Mesendoderm (in vitro differentiated cells): ENCODE results near the gene MISFA.
"Not testable (repeated sequence)": the region's sequence is repeated elsewhere in the genome, so short reads cannot be mapped to it uniquely, and the experiment has no call there.

Source experiments
- DNase-seq: peaks from one replicate; pipeline ENCODE4 v3.0.0; 2013
- H2AK5ac ChIP-seq: 2 replicates; pipeline ENCODE4 v1.6.1; 2013; ENCODE audit warnings: low read length, inconsistent platforms
- H2BK120ac ChIP-seq: 2 replicates; pipeline ENCODE4 v1.6.1; 2013; ENCODE audit warnings: low read depth, mild to moderate bottlenecking, low read length, moderate library complexity, mixed read lengths
- H2BK15ac ChIP-seq: replicated peaks from 2 replicates; pipeline ENCODE4 v1.6.1; 2013; ENCODE audit warnings: low read depth, mild to moderate bottlenecking, moderate library complexity
- H2BK5ac ChIP-seq: 2 replicates; pipeline ENCODE4 v1.6.1; 2013; ENCODE audit warnings: low read length, inconsistent platforms
- H3K18ac ChIP-seq: 2 replicates; pipeline ENCODE4 v1.6.1; 2013; ENCODE audit warnings: mild to moderate bottlenecking, low read length, mixed read lengths
- H3K23ac ChIP-seq: one replicate; pipeline ENCODE4 v1.6.1; 2013; ENCODE audit warnings: low read length
- H3K27ac ChIP-seq: 2 replicates; pipeline ENCODE4 v1.5.1; 2013; ENCODE audit warnings: low read depth, mild to moderate bottlenecking, inconsistent platforms, low read length, moderate library complexity
- H3K27me3 ChIP-seq: 2 replicates; pipeline ENCODE4 v1.6.1; 2013; ENCODE audit warnings: low read length, control low read depth, mild to moderate bottlenecking, inconsistent platforms; ENCODE audit not compliant: insufficient read depth, poor library complexity
- H3K36me3 ChIP-seq: 2 replicates; pipeline ENCODE4 v1.6.1; 2013; ENCODE audit warnings: low read length, inconsistent platforms; ENCODE audit not compliant: control insufficient read depth, insufficient read depth
- H3K4ac ChIP-seq: one replicate; pipeline ENCODE4 v1.6.1; 2013; ENCODE audit warnings: low read depth, mild to moderate bottlenecking, low read length, moderate library complexity
- H3K4me1 ChIP-seq: 2 replicates; pipeline ENCODE4 v1.6.1; 2013; ENCODE audit warnings: low read depth, low read length, inconsistent platforms; ENCODE audit not compliant: control insufficient read depth
- H3K4me2 ChIP-seq: 2 replicates; pipeline ENCODE4 v1.6.1; 2013; ENCODE audit warnings: low read length
- H3K4me3 ChIP-seq: 2 replicates; pipeline ENCODE4 v1.5.1; 2013; ENCODE audit warnings: mild to moderate bottlenecking, low read length
- H3K56ac ChIP-seq: one replicate; pipeline ENCODE4 v1.6.1; 2013; ENCODE audit warnings: low read length
- H3K79me1 ChIP-seq: 2 replicates; pipeline ENCODE4 v1.6.1; 2013; ENCODE audit warnings: low read length, inconsistent platforms
- H3K79me2 ChIP-seq: 2 replicates; pipeline ENCODE4 v1.6.1; 2013; ENCODE audit warnings: mild to moderate bottlenecking, low read length; ENCODE audit not compliant: control insufficient read depth, insufficient read depth
- H3K9ac ChIP-seq: 2 replicates; pipeline ENCODE4 v1.6.1; 2013; ENCODE audit warnings: low read length, inconsistent platforms
- H4K5ac ChIP-seq: one replicate; pipeline ENCODE4 v1.6.1; 2013; ENCODE audit warnings: low read length
- H4K8ac ChIP-seq: one replicate; pipeline ENCODE4 v1.6.1; 2013; ENCODE audit warnings: low read depth, mild to moderate bottlenecking, control low read depth, low read length, moderate library complexity
- WGBS: extraction: QIAGEN DNeasy Blood & Tissue Kit; methylation state at CpG from one replicate; pipeline ENCODE4 v1.1.7; 2013; ENCODE audit warnings: low lambda C conversion rate, missing lambda C conversion rate; ENCODE audit not compliant: insufficient coverage; ENCODE audit errors: extremely low coverage; 5-methylcytosine and 5-hydroxymethylcytosine counted together

MISFA gene

DNA sequence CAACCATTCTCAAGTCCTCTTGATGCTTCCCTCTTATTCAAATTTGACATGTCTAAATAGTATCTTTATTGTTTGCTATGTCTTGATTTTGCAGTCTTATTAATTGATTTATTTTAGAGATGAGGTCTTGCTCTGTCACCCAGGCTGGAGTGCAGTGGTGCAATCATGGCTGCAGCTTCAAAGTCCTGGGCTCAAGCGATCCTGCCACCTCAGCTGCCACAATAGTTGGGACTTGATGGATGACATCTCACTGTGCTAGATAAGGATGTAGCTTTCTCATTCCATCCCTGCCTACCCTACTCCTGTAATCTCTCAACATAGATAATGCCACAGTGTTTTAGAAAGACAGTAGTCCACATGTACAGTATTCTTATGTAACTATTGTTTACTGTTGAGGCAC, 42.1 kb downstream of the MISFA start:
- Histone ChIP-seq H3K18ac (no peak overlapping the region), H2BK5ac (no peak overlapping the region), H3K4me3 (no peak overlapping the region), H2BK120ac (no peak overlapping the region), H3K36me3 (no peaks in the 10 kb centered on the region), H3K4me1 (no peaks in the 10 kb centered on the region), H3K4ac (no peak overlapping the region), H2AK5ac (no peak overlapping the region), H4K8ac (no peak overlapping the region), H3K79me1 (no peaks in the 10 kb centered on the region), H3K4me2 (no peak overlapping the region), H3K9ac (no peak overlapping the region), H3K27ac (no peak overlapping the region), H3K79me2 (no peaks in the 10 kb centered on the region), H3K56ac (no peak overlapping the region), H2BK15ac (no peak overlapping the region), H3K27me3 (no peaks in the 10 kb centered on the region), H4K5ac (no peak overlapping the region), H3K23ac (no peak overlapping the region)
- WGBS, result no CpG with 5 or more reads among the region's 1 CpG
- no peak for DNase-seq

DNA sequence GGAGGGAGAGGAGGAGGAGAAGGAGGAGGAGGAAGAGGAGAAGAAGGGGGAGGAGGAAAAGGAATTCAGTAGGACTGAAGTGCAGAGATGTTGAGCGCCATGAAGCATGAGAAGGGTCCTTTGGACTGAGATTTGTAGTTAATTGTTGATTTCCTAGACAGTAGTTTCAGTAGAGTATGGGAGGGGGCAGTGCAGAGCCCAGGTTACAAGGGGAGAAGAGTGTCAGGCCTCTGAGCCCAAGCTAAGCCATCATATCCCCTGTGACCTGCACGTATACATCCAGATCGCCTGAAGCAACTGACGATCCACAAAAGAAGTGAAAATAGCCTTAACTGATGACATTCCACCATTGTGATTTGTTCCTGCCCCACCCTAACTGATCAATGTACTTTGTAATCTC, 43.4 kb downstream of the MISFA start:
- not testable (repeated sequence) for H3K79me1 ChIP-seq, H3K36me3 ChIP-seq, H4K8ac ChIP-seq, H3K4me3 ChIP-seq, H3K4me2 ChIP-seq, H3K9ac ChIP-seq, H3K56ac ChIP-seq, H2BK15ac ChIP-seq, H2BK5ac ChIP-seq, H2AK5ac ChIP-seq, H4K5ac ChIP-seq, H3K4me1 ChIP-seq, H3K27ac ChIP-seq, H2BK120ac ChIP-seq, H3K4ac ChIP-seq, H3K79me2 ChIP-seq, H3K27me3 ChIP-seq, H3K23ac ChIP-seq, H3K18ac ChIP-seq
- no CpG with 5 or more reads among the region's 4 CpGs for WGBS
- DNase-seq, result peak; percentile 18

DNA sequence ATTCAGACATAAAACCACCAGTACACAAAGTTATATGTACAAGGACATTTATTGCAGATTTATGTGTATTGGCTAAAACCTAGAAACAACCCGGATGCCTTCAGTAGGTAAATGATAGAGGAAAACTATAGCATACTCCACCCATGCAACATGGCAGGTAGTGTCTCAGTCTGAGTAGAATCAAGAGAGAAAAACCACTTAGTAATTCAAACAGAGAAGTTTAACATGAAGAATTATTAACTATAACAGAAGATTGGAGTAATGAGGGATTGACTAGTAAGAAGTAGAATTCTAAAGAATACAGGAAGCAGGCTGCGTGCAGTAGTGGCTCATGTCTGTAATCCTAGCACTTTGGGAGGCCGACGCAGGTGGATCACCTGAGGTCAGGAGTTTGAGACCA, 50.8 kb downstream of the MISFA start:
- H3K4me1 ChIP-seq, result no peaks in the 10 kb centered on the region
- H3K23ac ChIP-seq, result no peak overlapping the region
- H2BK5ac ChIP-seq, result no peak overlapping the region
- no peak overlapping the region for H4K5ac ChIP-seq
- H3K27ac ChIP-seq, result no peak overlapping the region
- H3K4ac ChIP-seq, result no peak overlapping the region
- H3K36me3 ChIP-seq, result no peaks in the 10 kb centered on the region
- no peak overlapping the region for H4K8ac ChIP-seq
- no peaks in the 10 kb centered on the region for H3K27me3 ChIP-seq
- no peak overlapping the region for H3K9ac ChIP-seq
- H2BK15ac ChIP-seq, result no peak overlapping the region
- no peak overlapping the region for H2BK120ac ChIP-seq
- no peak overlapping the region for H3K18ac ChIP-seq
- H3K4me2 ChIP-seq, result no peak overlapping the region
- no peaks in the 10 kb centered on the region for H3K79me1 ChIP-seq
- no peak overlapping the region for H3K56ac ChIP-seq
- no peak overlapping the region for H3K4me3 ChIP-seq
- no peak for DNase-seq
- H3K79me2 ChIP-seq, result no peaks in the 10 kb centered on the region
- WGBS, result no CpG with 5 or more reads among the region's 4 CpGs
- no peak overlapping the region for H2AK5ac ChIP-seq

DNA sequence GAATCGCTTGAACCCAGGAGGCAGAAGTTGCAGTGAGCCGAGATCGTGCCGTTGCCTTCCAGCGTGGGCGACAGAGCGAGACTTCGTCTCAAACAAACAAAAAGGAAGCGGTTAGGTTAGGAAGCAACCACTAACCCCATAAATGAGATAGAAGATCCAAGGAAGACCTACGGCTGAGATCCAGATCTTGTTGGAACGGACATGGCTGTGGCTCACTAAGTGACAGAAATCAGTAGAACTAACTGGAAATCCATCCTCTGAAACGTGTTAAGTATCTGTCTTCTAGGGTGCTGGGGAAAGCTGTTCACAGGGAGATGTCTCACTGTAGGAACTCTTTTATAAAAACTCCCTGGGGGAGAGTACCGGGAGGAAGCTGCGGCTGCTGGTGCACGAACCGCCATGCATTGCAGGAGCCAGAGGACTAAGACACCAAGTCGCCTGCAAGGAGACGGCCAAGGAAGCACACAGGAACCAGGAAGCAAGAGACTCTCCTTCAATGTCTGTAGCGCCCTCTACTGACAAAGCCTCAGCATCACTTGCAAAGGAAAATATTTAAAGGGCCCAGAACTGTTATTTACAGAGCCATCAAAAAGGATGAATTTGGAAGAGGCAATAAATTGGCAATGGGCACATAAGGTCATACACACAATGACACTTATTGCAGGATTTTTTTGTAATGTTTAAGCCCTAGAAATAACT, 51.4 kb downstream of the MISFA start:
- H3K79me1 ChIP-seq, result no peaks in the 10 kb centered on the region
- DNase-seq, result peak; percentile 90

More for the DNA sequence above, 51.4 kb downstream of the MISFA start:
- H3K4me1 ChIP-seq, result no peaks in the 10 kb centered on the region
- H3K4me2 ChIP-seq, result no peak overlapping the region
- H2BK120ac ChIP-seq, result no peak overlapping the region
- H2BK5ac ChIP-seq, result no peak overlapping the region
- no peaks in the 10 kb centered on the region for H3K27me3 ChIP-seq
- H3K36me3 ChIP-seq, result no peaks in the 10 kb centered on the region
- no CpG with 5 or more reads among the region's 19 CpGs for WGBS
- no peak overlapping the region for H2AK5ac ChIP-seq
- no peak overlapping the region for H4K8ac ChIP-seq
- H3K56ac ChIP-seq, result no peak overlapping the region
- H3K4me3 ChIP-seq, result no peak overlapping the region
- no peaks in the 10 kb centered on the region for H3K79me2 ChIP-seq
- H3K4ac ChIP-seq, result no peak overlapping the region
- no peak overlapping the region for H4K5ac ChIP-seq
- no peak overlapping the region for H3K9ac ChIP-seq
- H2BK15ac ChIP-seq, result no peak overlapping the region
- no peak overlapping the region for H3K18ac ChIP-seq
- no peak overlapping the region for H3K23ac ChIP-seq
- no peak overlapping the region for H3K27ac ChIP-seq
